HepG2 (cell line): ENCODE measurements around the gene KCNH8. TPM values are rescaled to one million over a fixed set of nuclear protein-coding genes. Genes with fewer than 3 reads are reported as not detected.

ENCODE experiments used
- ATAC-seq: fragments of 200-7000 bp; cut with Tn5 transposase; 3 replicates; pipeline ENCODE4 v1.9.1; 2020; ENCODE audit warnings: mild to moderate bottlenecking, moderate library complexity
- BruUV-seq: library from RNA; stranded (reverse); fragments of 400-500 nt; replicated peaks from 2 replicates; lab custom pipeline; 2021; lab: Mats Ljungman, UMichigan
- CTCF ChIA-PET: fragments of 300-600 bp; formaldehyde crosslinking; extraction: SDS; loops from one replicate; lab custom pipeline; 2021; ENCODE audit warnings: low total read pairs, inconsistent platforms, low intra/inter-chr PET ratio; lab: Yijun Ruan, JAX
- POLR2A ChIA-PET: fragments of 350-600 bp; sonication (Branson Sonifier 250); formaldehyde crosslinking; loops from one replicate; lab custom pipeline; 2020; ENCODE audit warnings: antibody characterized with exemption, inconsistent platforms; lab: Yijun Ruan, JAX
- DNase-seq: peaks from one replicate; pipeline ENCODE4 v3.0.0-alpha.2; 2015; ENCODE audit warnings: low spot score
- FAIRE-seq: peaks from 3 replicates; lab custom pipeline; 2011; peaks lifted over from hg19 to GRCh38; lab: Jason Lieb, UNC
- H2AFZ ChIP-seq: one replicate; pipeline ENCODE4 v1.6.1; 2011; ENCODE audit warnings: low read length, inconsistent platforms
- H3K27ac ChIP-seq: fragments of 300-600 bp; 3 replicates; pipeline ENCODE4 v1.8.0; 2011; ENCODE audit warnings: mixed run types, mild to moderate bottlenecking, mixed read lengths, low read length, inconsistent platforms; ENCODE audit not compliant: insufficient read depth; ENCODE audit errors: extremely low read length
- H3K27me3 ChIP-seq, 2 experiments: fragments of 200-600 bp in 1 of 2; 2 replicates in 1 of 2; 3 replicates in 1 of 2; pipeline versions ENCODE4 v1.6.0 to v1.8.0; 2011; ENCODE audit warnings: low read length in 2 of 2, mild to moderate bottlenecking in 2 of 2, moderate library complexity in 2 of 2, inconsistent platforms in 1 of 2; ENCODE audit not compliant: insufficient read depth in 2 of 2, control insufficient read depth in 1 of 2
- H3K36me3 ChIP-seq, 2 experiments: fragments of 200-600 bp in 1 of 2; replicated peaks in 1 of 2; 2 replicates in 1 of 2; 3 replicates in 1 of 2; pipeline versions ENCODE4 v1.5.1 to v1.8.0; 2011; ENCODE audit warnings: low read length in 2 of 2, inconsistent platforms in 1 of 2; ENCODE audit not compliant: insufficient read depth in 2 of 2, control insufficient read depth in 1 of 2
- H3K4me1 ChIP-seq: 2 replicates; pipeline ENCODE4 v1.5.1; 2012; ENCODE audit warnings: low read length, inconsistent platforms; ENCODE audit not compliant: insufficient read depth
- H3K4me2 ChIP-seq: 2 replicates; pipeline ENCODE4 v1.6.0; 2011; ENCODE audit warnings: low read depth, low read length, inconsistent platforms
- H3K4me3 ChIP-seq, 3 experiments: fragments of 200-600 bp in 1 of 3; sonication (generic), shearing (Covaris generic) in 1 of 3; replicated peaks in 1 of 3; 2 replicates each; pipeline ENCODE4 v1.5.1; 2011 to 2016; ENCODE audit warnings: low read length in 3 of 3, inconsistent platforms in 2 of 3, low read depth in 2 of 3, mild to moderate bottlenecking in 2 of 3, control low read depth in 1 of 3, mixed read lengths in 1 of 3; ENCODE audit not compliant: insufficient read depth in 1 of 3
- H3K79me2 ChIP-seq: one replicate; pipeline ENCODE4 v1.6.1; 2011; ENCODE audit warnings: low read length, inconsistent platforms; ENCODE audit not compliant: insufficient read depth
- H3K9ac ChIP-seq: 2 replicates; pipeline ENCODE4 v1.6.0; 2011; ENCODE audit warnings: mild to moderate bottlenecking, low read depth, low read length, inconsistent platforms; ENCODE audit not compliant: insufficient read depth
- H3K9me3 ChIP-seq: 2 replicates; pipeline ENCODE4 v1.5.1; 2012; ENCODE audit warnings: mild to moderate bottlenecking, low read length
- H4K20me1 ChIP-seq: 2 replicates; pipeline ENCODE4 v1.6.0; 2011; ENCODE audit warnings: inconsistent platforms, mild to moderate bottlenecking, low read length, moderate library complexity; ENCODE audit not compliant: insufficient read depth
- DR1 ChIP-seq: sonication (generic); formaldehyde crosslinking; IDR thresholded peaks from 2 replicates; pipeline ENCODE4 v1.8.0; 2021; ENCODE audit warnings: mild to moderate bottlenecking, missing genetic modification reagents, inconsistent platforms
- HDAC2 ChIP-seq: sonication (generic); formaldehyde crosslinking; IDR thresholded peaks from 2 replicates; pipeline ENCODE4 v1.4.0; 2020; ENCODE audit warnings: missing genetic modification reagents
- HNRNPL ChIP-seq: fragments of 200-400 bp; formaldehyde crosslinking; IDR thresholded peaks from 2 replicates; pipeline ENCODE4 v1.6.1; 2017; ENCODE audit warnings: mild to moderate bottlenecking, low read depth, low read length
- KLF16 ChIP-seq, 2 experiments: sonication (generic) in 1 of 2; formaldehyde crosslinking in 1 of 2; IDR thresholded peaks; 2 replicates each; pipeline versions ENCODE4 v1.6.1 to v1.8.0; 2016 to 2023; ENCODE audit warnings: missing genetic modification reagents in 2 of 2, missing compliant biosample characterization in 1 of 2
- MAFF ChIP-seq: IDR thresholded peaks from 2 replicates; pipeline ENCODE4 v1.6.1; 2011; ENCODE audit warnings: low read depth, low read length, improper control_type of control experiment
- PRMT3 ChIP-seq: sonication (generic); formaldehyde crosslinking; IDR thresholded peaks from 2 replicates; pipeline ENCODE4 v1.8.1; 2022; ENCODE audit warnings: low read depth, mild to moderate bottlenecking, moderate library complexity, missing genetic modification reagents, borderline replicate concordance
- RARG ChIP-seq: sonication (generic); formaldehyde crosslinking; IDR thresholded peaks from 2 replicates; pipeline ENCODE4 v1.4.0; 2020; ENCODE audit warnings: low read depth, mild to moderate bottlenecking, missing genetic modification reagents
- RFXAP ChIP-seq: sonication (generic); formaldehyde crosslinking; IDR thresholded peaks from 2 replicates; pipeline ENCODE4 v1.4.0; 2020; ENCODE audit warnings: missing genetic modification reagents, borderline replicate concordance
- SAP130 ChIP-seq: IDR thresholded peaks from 2 replicates; pipeline ENCODE4 v1.6.1; 2016; ENCODE audit warnings: low read depth
- SCMH1 ChIP-seq: sonication (generic); formaldehyde crosslinking; IDR thresholded peaks from 2 replicates; pipeline ENCODE4 v1.9.0; 2021; ENCODE audit warnings: missing genetic modification reagents, mild to moderate bottlenecking, borderline replicate concordance
- SUZ12 ChIP-seq: fragments of 150-350 bp; IDR thresholded peaks from 2 replicates; pipeline ENCODE4 v1.6.1; 2014; ENCODE audit warnings: low read depth, low read length
- ZFX ChIP-seq: sonication (generic); formaldehyde crosslinking; IDR thresholded peaks from 2 replicates; pipeline ENCODE4 v1.4.0; 2020; ENCODE audit warnings: mild to moderate bottlenecking, low read depth, missing genetic modification reagents, moderate library complexity
- ZNF20 ChIP-seq: sonication (generic); formaldehyde crosslinking; IDR thresholded peaks from 2 replicates; pipeline ENCODE4 v1.4.0; 2020; ENCODE audit warnings: mild to moderate bottlenecking, moderate library complexity, missing genetic modification reagents
- ZNF235 ChIP-seq: sonication (generic); formaldehyde crosslinking; IDR thresholded peaks from 2 replicates; pipeline ENCODE4 v1.8.1; 2023; ENCODE audit warnings: mild to moderate bottlenecking, missing genetic modification reagents, borderline replicate concordance
- WGBS: methylation state at CpG from one replicate; pipeline ENCODE4 v1.1.6; 2017; ENCODE audit warnings: low lambda C conversion rate; 5-methylcytosine and 5-hydroxymethylcytosine counted together
- in situ Hi-C: cut with HindIII; loops from 2 replicates; pipeline ENCODE4 v1.10.0; 2017; ENCODE audit warnings: low pct_unique_long_range_greater_than_20kb; ENCODE audit not compliant: extremely low pct_ligation_motif_present
- intact Hi-C: fragments of 100-400 bp; cut with micrococcal nuclease; formaldehyde crosslinking; loops from one replicate; pipeline ENCODE4 v1.10.0; 2022; ENCODE audit not compliant: unreplicated experiment
- polyA plus RNA-seq, 8 experiments: library from polyadenylated mRNA; depleted of rRNA in 3 of 8; stranded (reverse) in 7 of 8; unstranded in 1 of 8; fragments of >200 nt; fragmentation: Illumina TruSeq in 4 of 8; extraction: Trizol in 4 of 8; gene quantifications; 2 replicates each; pipeline versions ENCODE4 v1.2.1 to v1.2.3, GENCODE V29; 2011 to 2016; ENCODE audit warnings: low read depth in 4 of 8, missing spikeins in 1 of 8, mixed read lengths in 1 of 8; ENCODE audit not compliant: insufficient read depth in 1 of 8
- total RNA-seq, 5 experiments: library from RNA; depleted of rRNA; stranded (reverse); fragments of >200 nt; fragmentation: Illumina TruSeq; extraction: Trizol; gene quantifications; 2 replicates each; pipeline ENCODE4 v1.2.3, GENCODE V29; 2016; ENCODE audit warnings: low read depth in 1 of 5
- TF ChIP-seq, protein P1 (sequence below): sonication (generic); formaldehyde crosslinking; IDR thresholded peaks from 2 replicates; pipeline ENCODE4 v1.5.0; 2020; ENCODE audit warnings: mild to moderate bottlenecking, missing genetic modification reagents, moderate library complexity

KCNH8 gene
- total and polyA plus RNA-seq, 2 of the 13 experiments (the other 11 are each of a cell fraction or from before 2014, with no cell fraction given) = 0.04 TPM; not detected in 1

DNA sequence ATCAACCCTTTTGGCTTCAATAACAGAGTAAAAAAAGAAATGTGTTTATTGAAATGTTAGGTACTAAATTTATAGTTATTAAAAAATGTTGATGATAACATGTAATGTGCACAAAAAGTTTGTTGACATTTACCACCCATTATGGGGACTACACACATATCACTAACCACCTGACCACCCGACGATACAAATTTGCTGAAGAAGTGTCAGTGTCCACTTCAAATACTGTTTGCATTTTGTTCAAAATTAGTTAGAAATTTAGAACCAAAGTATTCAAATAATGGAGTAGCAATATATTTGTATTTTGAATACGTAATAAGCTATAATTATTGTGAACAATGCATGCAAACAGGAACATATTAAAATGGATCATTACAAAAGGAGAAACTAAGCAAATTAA, 54.4 kb downstream of the KCNH8 start:
- FAIRE-seq = no peak
- DNase-seq = no peak
- in situ Hi-C loops = no loop called here
- BruUV-seq = no TSS peak
- ATAC-seq = no peak
- Histone ChIP-seq H2AFZ (no peak overlapping the region), H3K4me3 (no peak overlapping the region), H3K27ac (no peak overlapping the region), H3K79me2 (no peaks in the 10 kb centered on the region), H3K27me3 (no peaks in the 10 kb centered on the region), H3K9ac (no peak overlapping the region), H3K4me1 (no peaks in the 10 kb centered on the region), H3K9me3 (no peaks in the 10 kb centered on the region), H3K36me3 (no peaks in the 10 kb centered on the region), H4K20me1 (no peaks in the 10 kb centered on the region), H3K4me2 (no peak overlapping the region)
- WGBS = 4% methylated on average over 3 of the region's 3 CpGs
- CTCF ChIA-PET = no interaction called here
- POLR2A ChIA-PET = no interaction called here
- TF ChIP-seq, protein P1, sequence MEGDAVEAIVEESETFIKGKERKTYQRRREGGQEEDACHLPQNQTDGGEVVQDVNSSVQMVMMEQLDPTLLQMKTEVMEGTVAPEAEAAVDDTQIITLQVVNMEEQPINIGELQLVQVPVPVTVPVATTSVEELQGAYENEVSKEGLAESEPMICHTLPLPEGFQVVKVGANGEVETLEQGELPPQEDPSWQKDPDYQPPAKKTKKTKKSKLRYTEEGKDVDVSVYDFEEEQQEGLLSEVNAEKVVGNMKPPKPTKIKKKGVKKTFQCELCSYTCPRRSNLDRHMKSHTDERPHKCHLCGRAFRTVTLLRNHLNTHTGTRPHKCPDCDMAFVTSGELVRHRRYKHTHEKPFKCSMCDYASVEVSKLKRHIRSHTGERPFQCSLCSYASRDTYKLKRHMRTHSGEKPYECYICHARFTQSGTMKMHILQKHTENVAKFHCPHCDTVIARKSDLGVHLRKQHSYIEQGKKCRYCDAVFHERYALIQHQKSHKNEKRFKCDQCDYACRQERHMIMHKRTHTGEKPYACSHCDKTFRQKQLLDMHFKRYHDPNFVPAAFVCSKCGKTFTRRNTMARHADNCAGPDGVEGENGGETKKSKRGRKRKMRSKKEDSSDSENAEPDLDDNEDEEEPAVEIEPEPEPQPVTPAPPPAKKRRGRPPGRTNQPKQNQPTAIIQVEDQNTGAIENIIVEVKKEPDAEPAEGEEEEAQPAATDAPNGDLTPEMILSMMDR (CRISPR knock-in tag) = no peak
- no peak for TF ChIP-seq ZNF235 (CRISPR knock-in tag)
- no peak for TF ChIP-seq RFXAP (CRISPR knock-in tag)
- TF ChIP-seq SCMH1 (CRISPR knock-in tag) = no peak
- no peak for TF ChIP-seq HDAC2 (CRISPR knock-in tag)
- no peak for TF ChIP-seq ZNF20 (CRISPR knock-in tag)
- no peak for TF ChIP-seq KLF16 (CRISPR knock-in tag; IDR thresholded peaks at IDR 0.05)
- TF ChIP-seq PRMT3 (CRISPR knock-in tag) = no peak
- TF ChIP-seq MAFF = no peak
- TF ChIP-seq ZFX (CRISPR knock-in tag) = no peak
- TF ChIP-seq RARG = no peak
- TF ChIP-seq DR1 (CRISPR knock-in tag) = no peak
- TF ChIP-seq SAP130 (CRISPR knock-in tag) = no peak
- no peak for TF ChIP-seq HNRNPL
- TF ChIP-seq SUZ12 = no peak
- intact Hi-C loops = no loop called here
